Right renal pelvis (tissue), 4 donors: Measurements from ENCODE around the gene SP4. TPM values are rescaled to one million over a fixed set of nuclear protein-coding genes. Genes with fewer than 3 reads are reported as not detected.

Experiments used
- DNase-seq, 4 donors: peaks; one replicate each; pipeline ENCODE4 v3.0.0-alpha.2; 2013; ENCODE audit warnings: low read depth in 4 of 4, low spot score in 3 of 4, missing footprints in 1 of 4
- polyA plus RNA-seq, 4 donors: library from polyadenylated mRNA; unstranded; fragments of 120-200 nt; gene quantifications; one replicate each; pipeline ENCODE4 v1.2.1, GENCODE V29; 2013; ENCODE audit not compliant: insufficient read length in 4 of 4

SP4 gene
- polyA plus RNA-seq: 10 to 100 TPM; 13.1 to 17.8 (median 16.7) TPM

DNA sequence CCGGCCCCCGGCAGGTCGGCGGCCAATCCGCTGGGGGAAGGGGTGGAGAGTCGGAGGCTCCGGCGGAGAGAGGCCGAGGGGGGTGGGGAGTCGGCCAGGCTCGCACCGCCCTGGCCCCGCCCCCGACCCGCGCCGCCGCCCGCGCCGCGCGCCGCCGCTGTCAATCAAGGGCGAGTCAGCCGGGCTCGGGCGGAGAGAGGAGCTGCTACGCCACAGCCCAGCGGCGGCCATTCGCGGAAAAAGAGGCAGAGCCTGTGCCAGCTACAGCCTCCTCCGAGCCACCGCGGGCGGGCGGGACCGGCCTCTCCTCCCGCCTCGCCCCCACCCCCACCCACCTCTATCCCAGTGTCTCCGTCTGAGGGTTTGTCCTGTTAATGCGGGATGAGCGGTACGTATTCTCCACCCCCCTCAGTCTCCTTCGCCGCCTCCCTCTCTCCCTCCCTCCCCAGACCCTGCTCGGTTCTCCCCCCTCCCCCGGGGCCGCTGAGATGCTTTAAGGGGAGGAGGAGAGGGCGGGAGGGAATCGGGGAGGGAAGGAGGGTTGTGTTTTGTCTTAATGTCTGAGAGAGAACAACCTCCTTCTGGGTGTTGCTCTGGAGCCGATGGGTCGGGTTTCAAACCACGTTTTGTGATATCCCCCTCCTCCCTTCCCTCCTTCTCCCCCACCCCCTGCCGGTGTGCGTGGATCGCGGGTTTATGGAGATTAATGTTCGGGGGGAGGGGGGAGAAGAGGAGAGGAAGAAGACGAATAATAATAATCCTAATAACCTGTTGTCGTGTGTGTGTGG, at the start of gene SP4:
Gene SP4, plus strand, starts transcription at position 213 of the 788 bp plus-strand sequence. Its CDS starts 169 bp downstream, at position 382.
- peak; percentile 77 to 88 (median 82) for DNase-seq

DNA sequence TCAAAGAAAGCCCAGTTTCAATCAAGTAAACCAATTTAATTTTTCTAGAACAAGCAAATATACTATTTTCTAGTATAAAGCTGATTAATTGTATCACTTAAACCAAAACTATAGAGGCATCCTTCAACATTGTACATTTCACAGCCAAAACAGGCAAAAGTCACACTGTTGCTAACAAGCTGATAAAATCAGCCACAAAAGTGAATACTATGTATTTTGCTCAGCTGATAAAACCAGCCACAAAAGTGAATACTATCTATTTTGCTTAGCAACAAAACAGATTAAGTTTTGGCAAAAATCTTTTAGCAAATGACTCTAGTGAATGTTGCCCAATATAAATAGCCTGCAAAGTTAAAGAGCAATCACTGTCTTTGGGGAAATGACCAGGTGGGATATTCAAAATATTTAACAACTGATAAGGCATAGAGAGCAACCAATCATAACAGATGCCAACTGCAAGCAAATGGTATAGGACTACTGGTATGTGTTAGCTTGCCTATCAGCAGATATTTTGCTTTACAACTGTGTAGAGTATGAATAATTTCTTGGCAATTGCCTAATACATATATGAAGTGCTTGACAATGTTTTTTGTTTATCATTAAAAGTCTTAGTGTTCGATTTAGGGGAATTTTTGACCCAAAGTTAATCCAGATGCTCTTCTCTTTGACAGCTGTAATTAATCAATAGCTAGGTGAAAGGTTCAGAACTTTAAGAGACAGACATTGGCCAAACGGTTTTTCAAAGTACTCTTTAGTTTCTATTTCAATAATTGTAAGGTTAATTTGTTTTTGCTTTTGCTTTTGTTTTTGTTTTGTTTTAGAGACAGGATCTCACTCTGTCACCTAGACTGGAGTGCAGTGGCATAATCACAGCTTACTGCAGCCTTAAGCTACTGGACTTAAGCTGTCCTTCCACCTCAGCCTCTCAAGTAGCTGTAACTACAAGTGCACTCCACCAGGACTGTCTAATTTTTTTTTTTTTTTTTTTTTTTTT, 44.4 kb upstream of the SP4 start:
- DNase-seq: no peak

DNA sequence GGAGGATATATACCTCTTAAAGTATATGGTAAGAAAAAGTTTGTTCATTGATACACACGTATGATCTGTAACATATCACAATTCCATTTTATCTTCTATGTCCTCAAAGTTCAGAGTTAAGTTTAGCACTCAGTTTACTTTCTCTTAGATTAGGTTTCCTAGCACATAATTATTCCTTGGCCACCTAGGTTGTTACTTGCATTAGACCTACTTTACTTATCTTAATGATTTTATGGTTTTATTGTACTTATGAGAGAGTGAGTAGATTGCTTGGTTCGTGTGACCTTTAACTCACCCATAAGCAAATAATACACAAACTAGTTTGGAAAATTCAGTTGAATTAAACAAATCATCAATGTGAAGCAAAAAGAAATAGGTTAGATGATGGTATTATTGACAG, 33.9 kb upstream of the SP4 start:
- no peak for DNase-seq

DNA sequence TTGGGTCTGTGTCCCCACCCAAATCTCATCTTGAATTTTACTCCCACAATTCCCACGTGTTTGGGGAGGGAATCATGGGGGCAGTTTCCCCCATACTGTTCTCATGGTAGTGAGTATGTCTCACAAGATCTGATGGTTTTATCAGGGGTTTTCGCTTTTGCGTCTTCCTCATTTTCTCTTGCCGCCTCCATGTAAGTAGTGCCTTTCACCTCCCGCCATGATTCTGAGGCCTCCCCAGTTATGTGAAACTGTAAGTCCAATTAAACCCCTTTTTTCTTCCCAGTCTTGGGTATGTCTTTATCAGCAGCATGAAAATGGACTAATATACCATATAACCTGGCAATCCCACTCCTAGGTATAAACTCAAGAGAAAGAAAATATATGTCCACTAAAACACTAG, 25.9 kb upstream of the SP4 start:
- no peak for DNase-seq

DNA sequence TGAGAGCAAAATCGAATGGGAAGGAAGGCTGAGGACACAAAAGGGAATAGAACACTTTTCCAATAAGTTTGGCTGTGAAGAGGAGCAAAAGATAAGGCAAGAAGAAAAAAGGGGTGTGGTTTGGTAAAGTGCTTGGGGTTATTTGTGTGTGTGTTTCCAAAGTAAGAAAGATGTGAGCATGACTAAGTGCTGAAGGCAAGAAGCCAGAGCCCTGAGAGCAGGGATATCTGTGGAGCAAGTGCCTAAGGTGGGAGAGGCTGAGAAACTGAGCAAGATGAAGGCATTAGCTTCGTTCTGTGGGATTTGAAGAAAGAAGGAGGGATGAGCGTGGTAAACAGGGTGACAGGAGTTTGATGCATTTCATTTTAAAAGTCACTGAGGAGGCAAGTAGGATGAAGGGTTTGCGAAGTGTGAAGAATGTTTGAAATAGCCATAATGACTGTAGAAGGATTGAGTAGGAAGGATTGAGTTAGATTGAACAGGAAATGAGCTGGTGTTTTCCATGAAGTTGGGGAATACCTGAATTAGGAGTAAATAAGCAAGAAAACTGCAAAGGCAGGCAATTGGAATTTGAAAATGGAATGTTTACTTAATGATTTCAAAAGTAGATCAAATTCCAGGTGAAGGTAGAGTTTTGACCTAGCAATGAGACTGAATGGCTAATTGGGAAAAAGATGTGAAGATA, 19.9 kb upstream of the SP4 start:
- no peak for DNase-seq

DNA sequence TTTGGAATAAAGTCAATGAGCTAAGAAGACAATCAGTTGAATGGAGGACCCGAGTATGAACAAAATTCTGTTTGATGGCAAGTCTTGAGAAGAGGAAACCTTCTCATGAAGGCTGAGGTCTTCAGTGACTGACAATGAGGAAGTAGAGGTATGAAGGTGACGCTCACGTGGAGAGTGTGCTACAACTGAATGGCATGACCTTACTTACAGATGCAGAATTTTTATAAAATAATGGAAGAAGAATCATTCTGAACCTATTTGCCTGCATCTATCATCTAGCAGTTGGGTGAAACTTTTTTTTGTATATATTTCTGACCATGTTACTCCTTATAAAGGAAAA, 19.4 kb upstream of the SP4 start:
- DNase-seq: no peak

DNA sequence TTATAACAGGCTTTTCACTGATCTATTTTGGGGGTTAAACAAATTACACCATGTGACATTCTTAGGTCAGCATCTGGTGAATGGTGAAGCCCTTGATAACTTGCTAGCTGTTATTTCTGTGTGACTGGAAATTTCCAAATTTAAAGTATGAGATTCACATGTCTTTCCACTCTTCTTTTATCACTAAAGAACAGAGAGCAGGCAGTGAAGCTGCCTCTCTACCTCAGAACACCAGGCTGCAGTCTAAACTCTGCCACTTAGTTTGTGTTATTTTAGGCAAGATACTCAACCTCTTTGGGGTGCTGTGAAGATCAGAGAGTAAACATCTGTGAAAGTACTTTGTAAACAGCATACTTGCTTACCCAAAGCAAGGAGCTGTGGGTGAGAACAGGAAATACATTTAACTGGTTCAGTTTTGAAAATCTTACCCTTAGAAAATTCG, 15.5 kb upstream of the SP4 start:
- DNase-seq: no peak

DNA sequence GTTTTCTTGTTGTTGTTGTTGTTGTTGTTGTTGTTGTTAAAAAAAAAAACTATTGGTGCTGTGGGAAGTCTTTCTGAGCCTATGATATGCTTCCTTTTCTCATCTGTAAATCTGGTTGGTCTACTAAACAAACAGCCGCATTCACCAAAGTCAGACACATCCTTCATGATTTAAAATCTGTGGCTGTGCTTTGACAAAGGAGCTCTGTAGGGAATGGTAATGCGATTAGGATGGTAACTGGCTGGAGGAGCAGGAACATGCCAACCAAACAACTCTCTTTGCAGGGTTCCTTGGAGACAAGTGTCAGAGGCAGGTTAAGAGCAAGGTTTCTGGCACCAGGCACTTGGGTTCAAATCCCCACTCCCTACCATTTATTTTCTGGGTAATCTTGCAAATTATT, 14.9 kb upstream of the SP4 start:
- no peak for DNase-seq

DNA sequence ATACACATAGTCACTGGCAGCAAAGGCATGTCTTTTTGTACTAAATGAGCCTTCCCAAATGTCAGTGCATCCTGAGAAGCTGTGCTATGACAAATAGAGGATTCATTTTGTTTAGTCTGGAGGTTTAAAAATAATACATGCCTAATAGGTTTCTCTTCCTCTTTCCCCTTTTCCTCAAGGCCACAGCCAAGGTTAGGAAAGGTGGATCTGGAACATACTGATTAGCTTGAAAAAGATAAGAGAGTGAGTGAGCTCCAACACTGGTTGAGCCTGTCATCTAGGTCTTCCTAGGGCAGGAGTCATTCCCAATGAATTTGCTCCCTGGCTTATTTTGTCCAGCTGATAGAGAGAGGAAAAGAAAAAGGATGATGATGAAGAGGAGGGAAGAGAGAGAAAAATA, 14.4 kb upstream of the SP4 start:
- no peak for DNase-seq

DNA sequence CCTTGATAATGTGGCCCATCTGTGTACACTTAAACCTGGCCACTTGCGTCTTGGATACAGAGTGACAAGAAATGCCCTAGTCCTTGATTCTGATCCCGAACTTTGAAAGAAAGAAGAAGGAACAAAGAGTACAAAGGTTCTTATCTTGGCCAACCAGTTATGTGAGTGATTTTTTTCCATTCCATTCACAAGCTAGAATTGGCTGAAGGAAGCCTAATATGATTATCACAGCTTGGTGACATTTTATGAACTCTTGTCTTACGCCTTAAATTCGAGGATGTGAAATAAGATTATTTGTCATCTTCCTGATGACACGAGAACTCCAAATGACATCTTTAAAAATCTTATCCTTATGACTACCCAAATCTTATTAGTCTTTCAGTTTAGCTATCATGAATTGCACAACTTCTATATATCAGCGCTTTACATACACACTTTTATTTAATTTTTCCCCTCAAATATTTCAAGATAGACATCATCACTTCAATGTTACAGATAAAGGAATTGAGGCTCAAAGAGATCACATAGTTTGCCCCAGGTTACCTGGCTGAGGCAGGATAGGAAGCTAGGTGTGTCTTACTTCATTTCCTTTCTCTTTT, 13.0 kb upstream of the SP4 start:
- DNase-seq: no peak

DNA sequence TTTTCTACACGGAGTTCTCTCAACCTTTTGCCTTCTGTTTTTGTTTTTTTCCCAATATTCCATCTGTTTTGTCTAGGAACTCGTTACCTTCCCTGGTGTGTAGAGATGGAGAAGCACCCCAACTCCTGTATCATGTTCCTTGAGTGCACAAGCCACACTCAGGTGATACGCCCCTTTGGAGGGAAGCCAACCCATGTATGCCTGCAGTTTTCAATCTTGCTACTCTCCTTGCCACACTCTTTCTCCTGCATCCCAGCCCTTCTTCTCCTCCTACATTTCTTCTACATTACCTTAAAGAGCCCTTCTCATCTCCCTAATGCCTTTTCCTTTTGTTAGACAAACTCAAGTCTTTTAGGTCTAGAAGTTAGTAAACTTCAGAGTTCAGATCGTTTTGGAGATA, 10.2 kb upstream of the SP4 start:
- DNase-seq: no peak

DNA sequence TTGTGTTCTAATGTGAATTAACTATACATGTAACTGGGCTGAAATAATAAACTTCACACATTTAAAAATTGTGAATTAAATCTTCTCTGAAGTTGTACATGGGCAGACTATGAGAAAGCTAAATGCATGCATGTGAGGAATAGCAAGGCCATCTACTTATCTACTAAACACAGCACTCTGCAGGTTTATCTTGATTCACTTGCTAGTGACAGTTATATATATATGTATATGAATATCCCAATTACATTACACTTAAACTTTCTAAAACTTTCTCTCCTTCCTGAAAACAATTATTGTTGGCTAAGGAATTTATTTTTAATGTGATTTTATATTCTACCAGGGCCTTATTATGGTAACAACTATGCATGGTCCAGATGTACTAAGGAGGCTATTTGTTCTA, 5.1 kb upstream of the SP4 start:
- DNase-seq: no peak

DNA sequence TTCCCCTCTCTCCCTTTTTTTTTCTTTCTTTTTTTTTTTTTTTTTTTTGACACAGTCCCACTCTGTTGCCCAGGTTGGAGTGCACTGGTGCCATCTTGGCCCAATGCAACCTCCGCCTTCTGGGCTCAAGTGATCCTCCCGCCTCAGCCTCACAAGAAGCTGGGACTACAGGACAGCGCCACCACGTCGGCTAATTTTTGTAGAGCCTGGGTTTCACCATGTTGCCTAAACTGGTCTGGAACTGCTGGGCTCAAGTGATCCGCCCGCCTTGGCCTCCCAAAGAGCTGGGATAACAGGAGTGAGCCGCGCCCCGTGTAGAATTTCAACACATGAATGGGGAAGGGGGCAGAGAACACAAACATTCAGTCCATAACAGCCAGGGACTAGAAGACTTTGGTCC, 2.6 kb upstream of the SP4 start:
- DNase-seq: no peak

DNA sequence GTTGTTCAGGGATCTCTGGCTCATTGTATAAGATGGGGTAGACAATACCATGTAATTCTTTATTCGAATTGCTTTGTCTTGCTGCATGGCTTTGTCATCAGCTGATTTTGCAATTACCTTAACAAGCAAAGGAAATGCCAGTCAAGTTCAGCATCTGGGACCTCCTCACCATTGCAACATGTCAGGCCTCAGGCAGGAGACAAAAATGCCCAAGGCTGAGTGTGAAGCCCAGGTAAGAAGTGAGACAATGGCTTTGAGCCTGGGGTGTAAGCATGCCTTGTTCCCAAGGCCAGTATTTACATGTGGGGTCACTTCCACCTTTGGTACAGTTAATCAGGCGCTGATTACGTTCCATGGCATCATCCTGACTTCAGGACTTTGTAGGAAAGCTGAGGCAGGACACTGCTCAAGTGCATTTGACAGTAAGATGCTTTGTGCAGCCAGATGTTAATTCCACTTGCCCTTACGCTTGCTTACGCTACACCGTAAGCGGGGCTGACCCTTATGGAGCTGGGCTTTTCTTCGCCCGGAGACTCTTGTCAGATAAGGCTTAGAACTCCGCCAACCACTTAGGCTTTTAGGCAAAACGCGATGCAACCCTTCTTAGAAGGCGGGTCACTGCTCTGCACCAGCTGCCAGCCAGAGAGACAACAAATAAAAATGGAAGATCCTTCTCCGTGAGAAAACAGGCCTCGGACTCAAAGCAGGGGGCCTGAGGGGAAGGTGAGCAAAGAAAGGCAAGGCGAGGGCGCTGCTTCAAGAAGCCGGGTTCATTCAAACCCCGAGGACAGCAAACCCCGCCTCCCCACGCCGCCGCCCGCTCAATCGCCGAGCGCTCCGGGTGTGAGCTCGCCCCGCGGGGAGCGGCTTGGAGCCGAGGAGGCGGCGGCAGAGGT, 1.3 kb upstream of the SP4 start:
- peak in 1 of 4 donors; percentile 10 for DNase-seq

DNA sequence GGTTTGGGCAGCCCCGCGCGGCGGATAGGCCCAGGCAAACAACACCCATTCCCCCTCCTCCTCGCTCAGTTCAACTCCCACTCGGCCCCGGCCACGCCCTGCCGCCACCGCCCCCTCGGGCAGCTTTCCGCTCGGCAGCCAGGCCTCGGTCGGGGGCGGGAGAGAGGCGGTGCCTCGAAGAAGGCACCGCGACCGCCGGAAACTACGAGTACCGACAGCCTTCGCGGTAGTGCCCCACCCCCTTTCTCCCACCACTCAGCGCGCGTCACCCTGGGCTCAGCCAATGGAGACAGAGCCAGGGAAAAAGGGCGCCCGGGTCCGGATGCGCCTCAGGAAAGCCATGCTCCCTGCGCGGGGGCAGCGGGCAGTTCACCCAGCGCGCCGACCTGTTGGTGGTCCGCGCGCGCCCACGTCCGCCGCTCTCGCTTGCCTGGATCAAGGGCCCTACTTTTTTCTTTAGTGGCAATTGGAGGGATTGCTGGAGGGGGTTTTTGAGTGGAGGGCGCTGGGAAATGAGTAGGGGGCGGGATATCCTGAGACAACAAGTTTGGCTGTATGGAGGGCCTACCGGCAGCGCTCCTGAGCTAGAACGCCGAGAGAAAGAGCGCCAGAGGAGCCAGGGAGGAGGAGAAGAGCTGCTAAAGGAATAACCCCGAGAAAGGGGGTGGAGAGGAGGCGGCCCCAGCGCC, 557 bp upstream of the SP4 start:
- DNase-seq: peak; percentile 95 to 98 (median 97)

DNA sequence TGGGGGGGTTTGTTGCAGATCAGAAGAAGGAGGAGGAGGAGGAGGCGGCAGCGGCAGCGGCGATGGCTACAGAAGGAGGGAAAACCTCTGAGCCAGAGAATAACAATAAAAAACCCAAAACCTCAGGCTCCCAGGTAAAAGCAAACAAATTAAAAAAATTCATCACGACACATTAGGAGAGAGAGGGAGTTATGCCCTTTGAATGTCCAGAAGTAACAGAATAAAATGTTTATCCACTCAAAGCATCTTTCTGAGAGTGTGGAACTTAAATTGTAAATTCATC, 717 bp downstream of the SP4 start:
- no peak for DNase-seq

DNA sequence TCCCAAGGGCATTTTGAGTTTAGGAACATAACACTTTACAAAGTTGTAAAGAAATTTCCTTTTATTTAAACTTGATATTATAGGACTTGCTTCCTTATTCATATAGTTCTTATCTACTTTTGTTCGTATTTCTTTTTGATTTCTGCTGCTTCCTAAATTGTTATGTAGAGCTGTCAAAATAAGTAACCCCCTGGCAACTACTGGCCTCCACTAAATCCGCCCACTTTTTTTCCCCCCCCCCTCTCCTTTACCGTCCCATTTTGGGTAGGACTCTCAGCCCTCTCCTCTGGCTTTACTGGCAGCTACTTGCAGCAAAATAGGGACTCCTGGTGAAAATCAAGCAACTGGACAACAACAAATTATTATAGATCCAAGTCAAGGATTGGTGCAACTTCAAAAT, 1.1 kb downstream of the SP4 start:
- no peak for DNase-seq

DNA sequence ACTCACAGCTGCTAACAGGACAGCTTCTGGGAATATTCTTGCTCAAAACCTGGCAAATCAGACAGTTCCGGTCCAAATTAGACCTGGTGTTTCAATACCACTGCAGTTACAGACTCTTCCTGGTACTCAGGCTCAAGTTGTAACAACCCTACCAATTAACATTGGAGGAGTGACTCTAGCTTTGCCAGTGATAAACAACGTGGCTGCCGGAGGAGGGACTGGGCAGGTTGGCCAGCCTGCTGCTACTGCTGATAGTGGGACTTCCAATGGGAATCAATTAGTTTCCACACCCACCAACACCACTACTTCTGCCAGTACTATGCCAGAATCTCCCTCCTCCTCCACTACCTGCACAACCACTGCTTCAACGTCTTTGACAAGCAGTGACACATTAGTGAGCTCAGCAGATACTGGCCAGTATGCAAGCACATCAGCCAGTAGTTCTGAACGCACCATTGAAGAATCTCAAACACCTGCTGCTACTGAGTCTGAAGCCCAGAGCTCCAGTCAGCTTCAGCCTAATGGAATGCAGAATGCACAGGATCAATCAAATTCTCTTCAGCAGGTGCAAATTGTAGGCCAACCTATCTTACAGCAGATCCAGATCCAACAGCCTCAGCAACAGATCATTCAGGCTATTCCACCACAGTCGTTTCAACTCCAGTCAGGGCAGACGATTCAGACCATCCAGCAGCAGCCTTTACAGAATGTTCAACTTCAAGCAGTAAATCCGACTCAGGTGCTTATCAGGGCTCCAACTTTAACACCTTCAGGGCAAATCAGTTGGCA, 2.1 kb downstream of the SP4 start:
- no peak for DNase-seq

DNA sequence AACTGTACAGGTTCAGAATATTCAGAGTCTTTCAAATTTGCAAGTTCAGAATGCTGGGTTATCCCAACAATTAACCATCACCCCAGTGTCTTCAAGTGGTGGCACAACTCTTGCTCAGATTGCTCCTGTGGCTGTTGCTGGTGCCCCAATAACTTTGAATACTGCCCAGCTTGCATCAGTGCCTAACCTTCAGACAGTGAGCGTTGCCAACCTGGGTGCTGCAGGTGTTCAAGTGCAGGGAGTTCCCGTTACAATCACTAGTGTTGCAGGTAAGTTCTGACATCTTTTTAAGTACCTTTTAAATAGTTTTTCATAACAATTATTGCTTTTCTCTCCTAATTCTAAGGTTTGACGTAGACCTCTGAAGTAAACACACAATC, 2.7 kb downstream of the SP4 start:
- no peak for DNase-seq
